Colon (tissue), 2 donors: ENCODE data around the gene ANGPTL2.
"Not testable (repeated sequence)": the region's sequence is repeated elsewhere in the genome, so short reads cannot be mapped to it uniquely, and the experiment has no call there.

Experiments
- FAIRE-seq: peaks from 2 replicates; lab custom pipeline; 2012; peaks lifted over from hg19 to GRCh38; lab: Jason Lieb, UNC
- donor health status: control.
- donor health status: control.

ANGPTL2 gene

GRCh38 chr9:127122176-127123063, at the start of gene ANGPTL2:
ANGPTL2 (minus strand) TSS chr9:127122635; CDS start chr9:127108731, 13,904 bp downstream.
- FAIRE-seq: no peak

- FAIRE-seq: not testable (repeated sequence)
Measured at GRCh38 chr9:127171348-127171747, 48.9 kb upstream of the ANGPTL2 start.

GRCh38 chr9:127170652-127171051, 48.2 kb upstream of the ANGPTL2 start:
- FAIRE-seq: no peak

- FAIRE-seq: no peak
Measured at GRCh38 chr9:127170103-127170502, 47.7 kb upstream of the ANGPTL2 start.

GRCh38 chr9:127169575-127169883, 47.1 kb upstream of the ANGPTL2 start:
- no peak for FAIRE-seq

GRCh38 chr9:127168756-127169574, 46.5 kb upstream of the ANGPTL2 start:
- FAIRE-seq: no peak

GRCh38 chr9:127167560-127168326, 45.3 kb upstream of the ANGPTL2 start:
- FAIRE-seq: no peak

- FAIRE-seq: no peak
Measured at GRCh38 chr9:127166651-127167524, 44.5 kb upstream of the ANGPTL2 start.

GRCh38 chr9:127166111-127166510, 43.7 kb upstream of the ANGPTL2 start:
- FAIRE-seq: no peak

GRCh38 chr9:127165116-127165515, 42.7 kb upstream of the ANGPTL2 start:
- no peak for FAIRE-seq

GRCh38 chr9:127163409-127163808, 41.0 kb upstream of the ANGPTL2 start:
- no peak for FAIRE-seq

GRCh38 chr9:127162864-127163365, 40.5 kb upstream of the ANGPTL2 start:
- FAIRE-seq: no peak

GRCh38 chr9:127162046-127162863, 39.8 kb upstream of the ANGPTL2 start:
- FAIRE-seq: no peak

GRCh38 chr9:127161081-127161624, 38.7 kb upstream of the ANGPTL2 start:
- FAIRE-seq: no peak

GRCh38 chr9:127159949-127160610, 37.6 kb upstream of the ANGPTL2 start:
- no peak for FAIRE-seq

- no peak for FAIRE-seq
Measured at GRCh38 chr9:127159325-127159801, 36.9 kb upstream of the ANGPTL2 start.

- no peak for FAIRE-seq
Measured at GRCh38 chr9:127158786-127159324, 36.4 kb upstream of the ANGPTL2 start.

- FAIRE-seq: no peak
Measured at GRCh38 chr9:127155314-127155960, 33.0 kb upstream of the ANGPTL2 start.
